Body of pancreas (tissue), 4 donors: Measurements from ENCODE around the gene GNB1L. TPM values are rescaled to one million over a fixed set of nuclear protein-coding genes. Genes with fewer than 3 reads are reported as not detected.
A peak's percentile ranks its signal among the peaks of the same experiment; 100 is the strongest.

ENCODE experiments used
- ATAC-seq: fragments of 150-250 bp; one replicate; pipeline ENCODE4 v1.9.1; 2016
- DNase-seq, 4 donors: peaks; one replicate each; pipeline ENCODE4 v3.0.0-alpha.2; 2019
- H3K27ac ChIP-seq, 4 donors: fragments of 200-600 bp; sonication (generic); 1 replicate in 3 of 4; 2 replicates in 1 of 4; pipeline versions ENCODE4 v1.5.1 to v1.6.1; 2016 to 2019; ENCODE audit warnings: mild to moderate bottlenecking in 1 of 4, mixed read lengths in 1 of 4, moderate library complexity in 1 of 4
- H3K27me3 ChIP-seq, 2 donors: fragments of 200-600 bp; sonication (generic); one replicate each; pipeline ENCODE4 v1.6.0; 2016; ENCODE audit warnings: mild to moderate bottlenecking in 1 of 2
- H3K36me3 ChIP-seq, 2 donors: fragments of 200-600 bp; sonication (generic); replicated peaks in 1 of 2; 2 replicates each; pipeline ENCODE4 v1.5.1; 2016; ENCODE audit warnings: low read depth in 2 of 2; ENCODE audit not compliant: insufficient read depth in 1 of 2
- H3K4me1 ChIP-seq: fragments of 200-600 bp; sonication (generic); one replicate; pipeline ENCODE4 v1.6.0; 2016
- H3K4me3 ChIP-seq, 2 donors: fragments of 200-600 bp; sonication (generic); 1 replicate in 1 of 2; 2 replicates in 1 of 2; pipeline ENCODE4 v1.5.1; 2016 to 2019
- H3K9me3 ChIP-seq, 3 donors: fragments of 200-600 bp; sonication (generic); 1 replicate in 2 of 3; 2 replicates in 1 of 3; pipeline ENCODE4 v1.5.1; 2016
- POLR2A ChIP-seq, 3 donors: fragments of 450-650 bp; IDR thresholded peaks; one replicate each; pipeline ENCODE4 v1.6.1; 2016; ENCODE audit warnings: antibody characterized with exemption in 3 of 3, mild to moderate bottlenecking in 2 of 3
- WGBS, 2 donors: methylation state at CpG; one replicate each; pipeline ENCODE4 v1.1.5; 2017; 5-methylcytosine and 5-hydroxymethylcytosine counted together
- intact Hi-C: fragments of 100-400 bp; cut with DNase I; formaldehyde crosslinking; loops from one replicate; pipeline ENCODE4 v1.15.1; 2023
- total RNA-seq, 2 donors: library from RNA; depleted of rRNA; stranded (reverse); fragments of >200 nt; gene quantifications; one replicate each; pipeline ENCODE4 v1.1.0, GENCODE V29; 2016
- TF ChIP-seq, protein P1 (sequence below), 7 experiments: fragments of 450-650 bp in 4 of 7; fragments of 200-600 bp in 3 of 7; sonication (generic) in 3 of 7; IDR thresholded peaks; one replicate each; pipeline ENCODE4 v1.5.1; 2016 to 2019; ENCODE audit warnings: antibody characterized with exemption in 7 of 7

Gene GNB1L
- total RNA-seq, 2 donors from 2014 or later, result 1.3 to 3.3 TPM

DNA sequence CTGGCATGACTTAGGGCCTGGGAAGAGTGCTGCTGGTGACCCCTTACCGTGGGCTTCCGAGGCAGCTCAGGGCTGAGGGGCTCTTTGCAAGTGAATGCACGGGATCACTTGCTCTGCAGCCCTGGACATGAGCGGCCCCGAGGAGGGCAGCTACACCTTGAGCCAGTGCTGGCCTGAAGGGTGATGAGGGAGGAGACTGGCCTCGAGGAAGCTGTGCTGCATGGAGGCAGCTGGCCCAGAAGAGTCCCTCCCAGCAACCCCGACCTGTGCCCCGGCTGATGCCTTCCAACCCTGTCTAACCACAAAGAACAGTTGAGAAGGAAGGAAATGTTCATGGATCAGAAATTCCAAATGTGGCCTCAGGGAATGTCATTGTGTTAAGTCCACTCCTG lies 48.9 kb downstream of the GNB1L start:
- DNase-seq (peak in 1 of 4 donors; percentile 2), ATAC-seq (no peak)
- intact Hi-C loops, result no loop called here
- Histone ChIP-seq H3K27ac (no peak overlapping the region), H3K36me3 (no peaks in the 10 kb centered on the region), H3K9me3 (no peaks in the 10 kb centered on the region), H3K4me3 (no peak overlapping the region), H3K4me1 (no peaks in the 10 kb centered on the region), H3K27me3 (no peaks in the 10 kb centered on the region)
- 88 to 92% methylated on average over 6 to 8 of the region's 8 CpGs for WGBS, 2 donors
- TF ChIP-seq, protein P1, sequence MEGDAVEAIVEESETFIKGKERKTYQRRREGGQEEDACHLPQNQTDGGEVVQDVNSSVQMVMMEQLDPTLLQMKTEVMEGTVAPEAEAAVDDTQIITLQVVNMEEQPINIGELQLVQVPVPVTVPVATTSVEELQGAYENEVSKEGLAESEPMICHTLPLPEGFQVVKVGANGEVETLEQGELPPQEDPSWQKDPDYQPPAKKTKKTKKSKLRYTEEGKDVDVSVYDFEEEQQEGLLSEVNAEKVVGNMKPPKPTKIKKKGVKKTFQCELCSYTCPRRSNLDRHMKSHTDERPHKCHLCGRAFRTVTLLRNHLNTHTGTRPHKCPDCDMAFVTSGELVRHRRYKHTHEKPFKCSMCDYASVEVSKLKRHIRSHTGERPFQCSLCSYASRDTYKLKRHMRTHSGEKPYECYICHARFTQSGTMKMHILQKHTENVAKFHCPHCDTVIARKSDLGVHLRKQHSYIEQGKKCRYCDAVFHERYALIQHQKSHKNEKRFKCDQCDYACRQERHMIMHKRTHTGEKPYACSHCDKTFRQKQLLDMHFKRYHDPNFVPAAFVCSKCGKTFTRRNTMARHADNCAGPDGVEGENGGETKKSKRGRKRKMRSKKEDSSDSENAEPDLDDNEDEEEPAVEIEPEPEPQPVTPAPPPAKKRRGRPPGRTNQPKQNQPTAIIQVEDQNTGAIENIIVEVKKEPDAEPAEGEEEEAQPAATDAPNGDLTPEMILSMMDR (IDR thresholded peaks at IDR 0.05), result no peak
- no peak for TF ChIP-seq POLR2A (IDR thresholded peaks at IDR 0.05)

GRCh38 chr22:19803736-19804267 lies 50.9 kb downstream of the GNB1L start:
- WGBS, 2 donors, result 84 to 88% methylated on average over 5 to 8 of the region's 8 CpGs
- H3K27ac ChIP-seq, result no peak overlapping the region
- intact Hi-C loops, result no loop called here
- DNase-seq (peak in 1 of 4 donors; percentile 7), ATAC-seq (no peak)
- no peaks in the 10 kb centered on the region for H3K27me3 ChIP-seq
- H3K4me1 ChIP-seq, result no peaks in the 10 kb centered on the region
- no peaks in the 10 kb centered on the region for H3K9me3 ChIP-seq
- TF ChIP-seq, protein P1 (IDR thresholded peaks at IDR 0.05), result no peak
- no peak for TF ChIP-seq POLR2A (IDR thresholded peaks at IDR 0.05)
- H3K36me3 ChIP-seq, result no peaks in the 10 kb centered on the region
- H3K4me3 ChIP-seq, result no peak overlapping the region

DNA sequence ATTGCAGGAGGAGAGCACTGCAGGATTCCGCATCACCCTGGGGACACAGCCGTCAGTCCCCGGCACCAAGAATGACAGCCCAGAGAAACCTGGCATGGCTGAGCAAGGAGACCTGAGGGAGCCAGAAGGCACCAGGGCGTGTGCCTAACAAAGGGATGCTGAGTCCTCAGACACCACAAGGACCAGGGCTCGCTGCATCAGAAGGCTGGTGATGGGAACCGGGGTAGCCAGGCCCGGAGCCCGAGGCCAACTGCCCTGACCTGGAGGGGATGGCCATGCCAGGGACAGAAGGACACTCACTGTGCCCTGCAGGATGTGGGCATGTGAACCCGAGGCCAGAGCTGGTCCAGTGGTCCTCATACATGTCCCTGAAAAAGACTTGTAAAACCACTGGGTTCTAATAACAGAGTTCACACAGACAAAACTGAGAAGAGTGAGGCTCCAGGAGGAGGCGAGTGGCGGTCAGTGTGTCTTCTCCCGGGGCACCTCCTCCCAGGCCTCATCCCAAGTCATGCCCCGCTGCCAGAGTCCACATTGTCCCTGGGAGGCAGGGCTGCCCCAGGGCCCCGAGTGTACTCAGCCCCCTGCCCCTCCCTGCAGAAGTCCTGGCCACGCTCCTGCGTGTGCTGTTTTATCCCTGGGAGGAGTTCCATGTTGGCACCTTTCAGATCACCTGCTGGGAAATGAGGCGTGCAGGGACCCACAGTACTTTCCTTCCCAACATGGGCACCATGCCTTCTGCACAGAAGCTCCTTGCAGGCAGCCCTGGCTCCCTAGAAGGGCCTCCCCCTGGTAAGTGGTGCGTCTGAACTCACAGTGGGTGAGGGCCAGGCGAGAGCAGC lies 51.6 kb downstream of the GNB1L start:
- Histone ChIP-seq H3K27ac (no peak overlapping the region), H3K4me3 (no peak overlapping the region), H3K9me3 (no peaks in the 10 kb centered on the region), H3K36me3 (no peaks in the 10 kb centered on the region), H3K4me1 (no peaks in the 10 kb centered on the region), H3K27me3 (no peaks in the 10 kb centered on the region)
- TF ChIP-seq, protein P1 (IDR thresholded peaks at IDR 0.05), result no peak
- no peak for TF ChIP-seq POLR2A (IDR thresholded peaks at IDR 0.05)
- intact Hi-C loops, result no loop called here
- WGBS, 2 donors, result 86 to 87% methylated on average over 10 to 19 of the region's 19 CpGs
- DNase-seq, result no peak
- ATAC-seq, result no peak

- 85 to 91% methylated on average over 15 to 26 of the region's 26 CpGs for WGBS, 2 donors
- Histone ChIP-seq H3K27me3 (no peaks in the 10 kb centered on the region), H3K36me3 (no peaks in the 10 kb centered on the region), H3K4me1 (no peaks in the 10 kb centered on the region), H3K4me3 (no peak overlapping the region), H3K27ac (no peak overlapping the region), H3K9me3 (no peaks in the 10 kb centered on the region)
- DNase-seq, result no peak
- intact Hi-C loops, result no loop called here
- ATAC-seq, result no peak
- TF ChIP-seq POLR2A (IDR thresholded peaks at IDR 0.05), result no peak
Observed at GRCh38 chr22:19802001-19802893, 52.4 kb downstream of the GNB1L start.
